Measurements from ENCODE around the gene AGRP. TPM values are rescaled to one million over a fixed set of nuclear protein-coding genes. Genes with fewer than 3 reads are reported as not detected.

AGRP gene
- total and polyA plus RNA-seq, 10 donors = 0.15 to 0.91 (median 0.26) TPM; not detected in 6

DNA sequence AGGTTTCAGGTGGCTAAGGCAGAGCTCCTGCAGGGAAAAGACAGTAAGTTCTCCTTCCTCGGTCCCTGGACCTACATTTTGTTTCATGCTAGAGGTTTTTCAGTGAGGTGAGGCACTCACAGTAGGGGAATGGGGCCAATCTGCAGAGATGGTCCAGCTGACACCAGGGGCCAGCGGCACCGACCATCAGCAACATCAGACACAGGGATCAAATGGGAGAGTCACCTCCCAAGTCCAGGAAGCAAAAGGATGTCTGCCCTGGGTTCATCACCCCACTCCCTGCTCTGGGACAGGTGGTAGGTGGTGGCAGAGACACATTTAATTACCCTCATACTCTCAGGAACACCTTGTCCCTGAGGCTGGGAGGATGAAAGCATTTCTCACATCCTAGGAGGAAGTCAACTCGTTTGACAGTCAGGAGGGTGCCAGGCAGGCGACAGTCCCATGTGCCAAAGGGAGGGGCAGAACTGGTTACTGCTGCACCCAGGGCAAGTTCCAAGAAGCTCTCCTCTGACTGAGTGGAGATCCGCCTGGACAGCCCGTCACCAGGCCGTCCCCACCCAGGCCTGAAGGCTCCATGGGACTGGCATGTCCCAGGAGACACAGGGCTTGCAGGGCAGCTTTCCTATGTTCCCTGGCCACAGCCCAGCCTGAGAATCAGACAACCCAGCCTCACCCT, 21.6 kb downstream of the AGRP start:
- H3K27me3 ChIP-seq (replicated peaks in 1 of 7) = no peaks in the 10 kb centered on the region
- intact Hi-C loops (cut with DNase I; ENCODE audit: low total_unique reads) = loop anchor here (5.0 kb wide), 1 partner anchor 34 kb away; no protein-coding TSS in a partner anchor
- H3K36me3 ChIP-seq = peaks cover 0 to 75% (median 5%) of the 10 kb centered on the region in 6 donors
- DNase-seq = no peak
- TF ChIP-seq POLR2A (IDR thresholded peaks at IDR 0.05) = no peak
- no peak for TF ChIP-seq POLR2AphosphoS5 (IDR thresholded peaks at IDR 0.05)
- TF ChIP-seq, protein P1, sequence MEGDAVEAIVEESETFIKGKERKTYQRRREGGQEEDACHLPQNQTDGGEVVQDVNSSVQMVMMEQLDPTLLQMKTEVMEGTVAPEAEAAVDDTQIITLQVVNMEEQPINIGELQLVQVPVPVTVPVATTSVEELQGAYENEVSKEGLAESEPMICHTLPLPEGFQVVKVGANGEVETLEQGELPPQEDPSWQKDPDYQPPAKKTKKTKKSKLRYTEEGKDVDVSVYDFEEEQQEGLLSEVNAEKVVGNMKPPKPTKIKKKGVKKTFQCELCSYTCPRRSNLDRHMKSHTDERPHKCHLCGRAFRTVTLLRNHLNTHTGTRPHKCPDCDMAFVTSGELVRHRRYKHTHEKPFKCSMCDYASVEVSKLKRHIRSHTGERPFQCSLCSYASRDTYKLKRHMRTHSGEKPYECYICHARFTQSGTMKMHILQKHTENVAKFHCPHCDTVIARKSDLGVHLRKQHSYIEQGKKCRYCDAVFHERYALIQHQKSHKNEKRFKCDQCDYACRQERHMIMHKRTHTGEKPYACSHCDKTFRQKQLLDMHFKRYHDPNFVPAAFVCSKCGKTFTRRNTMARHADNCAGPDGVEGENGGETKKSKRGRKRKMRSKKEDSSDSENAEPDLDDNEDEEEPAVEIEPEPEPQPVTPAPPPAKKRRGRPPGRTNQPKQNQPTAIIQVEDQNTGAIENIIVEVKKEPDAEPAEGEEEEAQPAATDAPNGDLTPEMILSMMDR (IDR thresholded peaks at IDR 0.05 in 8 of 11, conservative IDR thresholded peaks at IDR 0.05 in 3 of 11) = no peak
- H3K27ac ChIP-seq = peak overlapping the region in 1 of 8 donors; percentile 85
- H3K4me3 ChIP-seq = no peak overlapping the region
- no peaks in the 10 kb centered on the region for H3K9me3 ChIP-seq
- H3K4me1 ChIP-seq = peaks cover 53 to 100% (median 93%) of the 10 kb centered on the region in 6 donors
- WGBS, 5 donors = 62 to 91% (median 80%) methylated on average over 3 to 8 of the region's 8 CpGs

DNA sequence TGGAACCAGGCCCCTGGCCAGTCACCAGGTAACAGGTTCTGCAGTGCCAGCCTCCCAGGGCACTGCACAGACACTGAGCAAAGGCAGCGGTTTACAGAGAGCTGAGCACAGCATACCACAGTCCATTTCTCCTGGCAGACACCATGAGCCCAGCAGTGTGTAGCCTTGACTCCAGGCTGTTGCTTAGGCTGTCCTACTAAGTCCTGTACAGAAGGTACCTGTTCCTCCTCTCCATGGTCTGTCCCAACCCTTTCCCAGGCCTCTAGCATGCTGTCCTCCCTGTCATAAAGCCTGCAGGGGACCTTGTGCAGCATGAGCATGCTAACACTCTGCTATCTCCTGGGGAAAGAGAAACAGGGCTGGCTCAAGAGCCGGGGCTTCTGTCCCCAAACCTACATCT, 22.4 kb downstream of the AGRP start:
- Histone ChIP-seq H3K36me3 (peaks cover 0 to 83% (median 5%) of the 10 kb centered on the region in 6 donors), H3K9me3 (no peaks in the 10 kb centered on the region), H3K4me3 (no peak overlapping the region), H3K27me3 (replicated peaks in 1 of 7) (no peaks in the 10 kb centered on the region), H3K27ac (peak overlapping the region in 2 of 8 donors; percentile 85), H3K4me1 (peaks cover 56 to 100% (median 94%) of the 10 kb centered on the region in 6 donors)
- no peak for DNase-seq
- TF ChIP-seq, protein P1 (IDR thresholded peaks at IDR 0.05 in 8 of 11, conservative IDR thresholded peaks at IDR 0.05 in 3 of 11) = no peak
- TF ChIP-seq POLR2A (IDR thresholded peaks at IDR 0.05) (no peak), POLR2AphosphoS5 (IDR thresholded peaks at IDR 0.05) (no peak)
- intact Hi-C loops (cut with DNase I; ENCODE audit: low total_unique reads) = loop anchor here (5.0 kb wide), 1 partner anchor 34 kb away; no protein-coding TSS in a partner anchor
- WGBS, 5 donors = 91 to 100% (median 94%) methylated on average over 1 to 2 of the region's 2 CpGs

DNA sequence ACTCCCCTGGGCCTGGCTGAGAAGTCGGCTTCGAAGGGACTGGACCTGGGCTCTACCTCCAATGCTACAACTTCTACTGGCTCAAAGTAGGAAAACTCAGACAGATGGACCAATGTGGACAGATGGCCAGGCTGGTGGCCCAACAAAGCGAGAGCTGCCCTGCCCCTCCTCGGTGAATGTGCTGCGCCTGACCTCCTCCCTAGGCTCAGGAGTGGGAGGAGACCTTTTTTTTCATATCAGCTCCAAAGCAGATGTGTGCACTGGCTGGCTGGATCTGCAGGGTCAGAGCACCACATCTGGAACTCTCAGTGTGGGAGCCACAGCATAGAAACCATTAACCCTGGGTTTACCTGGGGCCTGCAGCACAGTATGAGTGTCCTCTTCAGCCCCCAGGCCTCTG, 23.2 kb downstream of the AGRP start:
- Histone ChIP-seq H3K27ac (peak overlapping the region in 7 of 8 donors; percentile 69 to 85 (median 83)), H3K36me3 (peaks cover 0 to 86% (median 5%) of the 10 kb centered on the region in 6 donors), H3K4me3 (no peak overlapping the region), H3K27me3 (replicated peaks in 1 of 7) (no peaks in the 10 kb centered on the region), H3K9me3 (no peaks in the 10 kb centered on the region), H3K4me1 (peaks cover 48 to 100% (median 90%) of the 10 kb centered on the region in 6 donors)
- intact Hi-C loops (cut with DNase I; ENCODE audit: low total_unique reads) = loop anchor here (5.0 kb wide), 1 partner anchor 33 kb away; no protein-coding TSS in a partner anchor
- TF ChIP-seq POLR2A (IDR thresholded peaks at IDR 0.05) (no peak), POLR2AphosphoS5 (IDR thresholded peaks at IDR 0.05) (no peak)
- TF ChIP-seq, protein P1 (IDR thresholded peaks at IDR 0.05 in 8 of 11, conservative IDR thresholded peaks at IDR 0.05 in 3 of 11) = no peak
- DNase-seq = no peak
- WGBS, 5 donors = 75 to 87% (median 85%) methylated on average over 5 of the region's 5 CpGs

DNA sequence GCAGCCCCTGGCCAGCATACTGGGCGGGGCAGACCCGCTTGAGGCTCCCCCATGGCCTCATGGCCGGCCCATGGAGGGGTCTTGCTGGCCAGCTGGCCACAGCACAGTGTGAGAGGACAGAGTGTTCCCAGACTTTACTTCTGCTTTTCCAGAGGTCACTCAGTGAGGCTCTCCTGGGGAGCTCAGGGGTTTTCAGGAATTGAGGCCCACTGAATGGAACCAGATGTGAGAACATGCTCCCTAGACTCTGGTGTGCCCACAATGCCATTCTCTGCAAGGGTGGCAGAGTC, 23.5 kb downstream of the AGRP start:
- no peak for DNase-seq
- Histone ChIP-seq H3K27me3 (replicated peaks in 1 of 7) (no peaks in the 10 kb centered on the region), H3K36me3 (peaks cover 0 to 90% (median 5%) of the 10 kb centered on the region in 6 donors), H3K4me3 (no peak overlapping the region), H3K4me1 (peaks cover 47 to 100% (median 88%) of the 10 kb centered on the region in 6 donors), H3K27ac (peak overlapping the region; percentile 69 to 85 (median 82)), H3K9me3 (no peaks in the 10 kb centered on the region)
- TF ChIP-seq, protein P1 (IDR thresholded peaks at IDR 0.05 in 8 of 11, conservative IDR thresholded peaks at IDR 0.05 in 3 of 11) = no peak
- TF ChIP-seq POLR2AphosphoS5 (IDR thresholded peaks at IDR 0.05) = peak in 1 of 3 donors; percentile 45
- TF ChIP-seq POLR2A (IDR thresholded peaks at IDR 0.05) = no peak
- intact Hi-C loops (cut with DNase I; ENCODE audit: low total_unique reads) = loop anchor here (5.0 kb wide), 1 partner anchor 33 kb away; no protein-coding TSS in a partner anchor
- 52 to 73% (median 62%) methylated on average over 3 of the region's 3 CpGs for WGBS, 5 donors

Measured in spleen (tissue), 11 donors.